Neuronal stem cell (in vitro differentiated cells): ENCODE data around the gene PPP1R3D.
"Not testable (repeated sequence)": the region's sequence is repeated elsewhere in the genome, so short reads cannot be mapped to it uniquely, and the experiment has no call there.

Experiments
- DNase-seq: peaks from one replicate; pipeline ENCODE4 v3.0.0-alpha.2; 2013; ENCODE audit warnings: low spot score
- H2AFZ ChIP-seq: one replicate; pipeline ENCODE4 v1.6.1; 2013; ENCODE audit warnings: mild to moderate bottlenecking, low read length, inconsistent platforms
- H2AK5ac ChIP-seq: 2 replicates; pipeline ENCODE4 v1.6.1; 2013; ENCODE audit warnings: low read depth, mild to moderate bottlenecking, inconsistent platforms, low read length, moderate library complexity, mixed read lengths
- H2BK120ac ChIP-seq: 2 replicates; pipeline ENCODE4 v1.6.1; 2013; ENCODE audit warnings: low read depth, mild to moderate bottlenecking, inconsistent platforms, low read length, moderate library complexity, mixed read lengths
- H2BK12ac ChIP-seq: one replicate; pipeline ENCODE4 v1.6.1; 2013; ENCODE audit warnings: low read length, inconsistent platforms
- H2BK15ac ChIP-seq: 2 replicates; pipeline ENCODE4 v1.6.1; 2013; ENCODE audit warnings: mild to moderate bottlenecking, low read length, inconsistent platforms, mixed read lengths
- H2BK5ac ChIP-seq: one replicate; pipeline ENCODE4 v1.6.1; 2013; ENCODE audit warnings: inconsistent platforms, mild to moderate bottlenecking, low read length, moderate library complexity
- H3K14ac ChIP-seq: one replicate; pipeline ENCODE4 v1.6.1; 2013; ENCODE audit warnings: low read length, inconsistent platforms
- H3K18ac ChIP-seq: 2 replicates; pipeline ENCODE4 v1.6.1; 2013; ENCODE audit warnings: low read length, inconsistent platforms
- H3K23ac ChIP-seq: 2 replicates; pipeline ENCODE4 v1.6.1; 2013; ENCODE audit warnings: low read depth, mild to moderate bottlenecking, mixed read lengths, low read length, inconsistent platforms; ENCODE audit not compliant: poor library complexity
- H3K27ac ChIP-seq: replicated peaks from 3 replicates; pipeline ENCODE4 v1.5.1; 2013; ENCODE audit warnings: low read length, inconsistent platforms
- H3K27me3 ChIP-seq, 3 experiments: 2 replicates each; pipeline ENCODE4 v1.6.1; 2013; ENCODE audit warnings: low read length in 3 of 3, mild to moderate bottlenecking in 2 of 3, inconsistent platforms in 1 of 3, low read depth in 1 of 3, mixed read lengths in 1 of 3, moderate library complexity in 1 of 3; ENCODE audit not compliant: control insufficient read depth in 3 of 3, insufficient read depth in 3 of 3
- H3K36me3 ChIP-seq, 2 donors: replicated peaks in 1 of 2; 2 replicates each; pipeline ENCODE4 v1.6.1; 2013; ENCODE audit warnings: low read length in 2 of 2; ENCODE audit not compliant: control insufficient read depth in 2 of 2, insufficient read depth in 2 of 2
- H3K4ac ChIP-seq: 2 replicates; pipeline ENCODE4 v1.6.1; 2013; ENCODE audit warnings: inconsistent platforms, mild to moderate bottlenecking, low read length, moderate library complexity
- H3K4me1 ChIP-seq, 2 donors: 1 replicate in 1 of 2; 2 replicates in 1 of 2; pipeline ENCODE4 v1.6.1; 2013; ENCODE audit warnings: low read length in 2 of 2, low read depth in 1 of 2; ENCODE audit not compliant: control insufficient read depth in 2 of 2, insufficient read depth in 1 of 2
- H3K4me2 ChIP-seq: one replicate; pipeline ENCODE4 v1.6.1; 2013; ENCODE audit warnings: mild to moderate bottlenecking, low read length, inconsistent platforms; ENCODE audit not compliant: insufficient read depth, poor library complexity, severe bottlenecking
- H3K4me3 ChIP-seq, 2 donors: 2 replicates each; pipeline ENCODE4 v1.5.1; 2013; ENCODE audit warnings: low read length in 2 of 2, mild to moderate bottlenecking in 2 of 2, inconsistent platforms in 1 of 2, moderate library complexity in 1 of 2
- H3K79me1 ChIP-seq: one replicate; pipeline ENCODE4 v1.6.1; 2013; ENCODE audit warnings: low read depth, mild to moderate bottlenecking, inconsistent platforms, low read length, moderate library complexity
- H3K9ac ChIP-seq: one replicate; pipeline ENCODE4 v1.6.1; 2013; ENCODE audit warnings: mild to moderate bottlenecking, low read depth, low read length, inconsistent platforms; ENCODE audit not compliant: poor library complexity
- H3K9me3 ChIP-seq, 2 donors: replicated peaks in 1 of 2; 2 replicates each; pipeline versions ENCODE3 to v1.6.1; 2013; ENCODE audit warnings: low read length in 2 of 2, mild to moderate bottlenecking in 2 of 2, inconsistent platforms in 1 of 2, low read depth in 1 of 2, mixed read lengths in 1 of 2, moderate library complexity in 1 of 2; ENCODE audit not compliant: control insufficient read depth in 2 of 2, insufficient read depth in 1 of 2
- H4K8ac ChIP-seq: one replicate; pipeline ENCODE4 v1.6.1; 2013; ENCODE audit warnings: low read depth, mild to moderate bottlenecking, inconsistent platforms, low read length, moderate library complexity
- H4K91ac ChIP-seq: one replicate; pipeline ENCODE4 v1.6.1; 2013; ENCODE audit warnings: low read length, low read depth, mild to moderate bottlenecking, inconsistent platforms; ENCODE audit not compliant: poor library complexity
- WGBS, 2 donors: extraction: QIAGEN DNeasy Blood & Tissue Kit; methylation state at CpG; one replicate each; pipeline ENCODE4 v1.1.7; 2013; ENCODE audit warnings: missing lambda C conversion rate in 2 of 2, mixed read lengths in 1 of 2; ENCODE audit not compliant: insufficient read length in 2 of 2, insufficient replicate concordance in 1 of 2; ENCODE audit errors: extremely low coverage in 2 of 2; 5-methylcytosine and 5-hydroxymethylcytosine counted together

PPP1R3D gene

GRCh38 chr20:59895908-59896307, 44.2 kb downstream of the PPP1R3D start:
- Histone ChIP-seq H3K18ac (no peak overlapping the region), H3K14ac (no peak overlapping the region), H3K4ac (no peak overlapping the region), H3K27ac (no peak overlapping the region), H3K9me3 (no peaks in the 10 kb centered on the region), H2BK120ac (no peak overlapping the region), H3K4me2 (no peak overlapping the region), H3K79me1 (no peaks in the 10 kb centered on the region), H3K4me1 (no peaks in the 10 kb centered on the region), H4K8ac (no peak overlapping the region), H2BK5ac (no peak overlapping the region), H4K91ac (no peak overlapping the region), H3K9ac (no peak overlapping the region), H3K27me3 (peaks cover 0 to 28% (median 0%) of the 10 kb centered on the region in 3 experiments), H2AFZ (no peak overlapping the region), H2BK15ac (no peak overlapping the region), H3K4me3 (no peak overlapping the region), H3K23ac (no peak overlapping the region), H3K36me3 (no peaks in the 10 kb centered on the region), H2AK5ac (no peak overlapping the region), H2BK12ac (no peak overlapping the region)
- no peak for DNase-seq
- no CpG with 5 or more reads among the region's 1 CpG for WGBS, 2 donors

DNA sequence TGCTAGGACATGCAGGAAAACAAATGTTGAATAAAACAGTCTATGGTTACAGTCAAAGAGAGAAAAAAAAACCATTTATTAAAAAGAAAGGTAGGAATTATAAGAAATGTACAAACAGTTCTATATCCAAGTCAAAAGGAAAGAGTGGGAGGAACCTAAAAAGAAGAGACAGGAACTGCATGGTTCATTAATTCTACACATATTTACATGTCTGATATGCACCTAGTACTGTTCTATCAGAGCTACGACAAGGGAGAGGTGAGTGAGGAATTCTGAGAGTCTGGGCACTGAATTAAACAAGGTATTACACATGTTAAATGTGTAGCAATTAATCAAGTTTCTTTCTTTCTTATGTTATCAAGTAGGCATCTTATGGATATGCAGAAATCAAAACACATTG, 48.5 kb downstream of the PPP1R3D start:
- no peaks in the 10 kb centered on the region for H3K79me1 ChIP-seq
- no peak overlapping the region for H3K4me2 ChIP-seq
- peaks cover 0 to 18% (median 0%) of the 10 kb centered on the region in 3 experiments for H3K27me3 ChIP-seq
- no peak overlapping the region for H3K23ac ChIP-seq
- no peak overlapping the region for H2BK15ac ChIP-seq
- H4K91ac ChIP-seq: no peak overlapping the region
- H3K4me3 ChIP-seq: no peak overlapping the region
- H2BK5ac ChIP-seq: no peak overlapping the region
- no peak overlapping the region for H2BK120ac ChIP-seq
- H3K4me1 ChIP-seq: no peaks in the 10 kb centered on the region
- H3K9me3 ChIP-seq: no peaks in the 10 kb centered on the region
- no peak overlapping the region for H3K4ac ChIP-seq
- H4K8ac ChIP-seq: no peak overlapping the region
- no CpG with 5 or more reads among the region's 1 CpG for WGBS, 2 donors
- H2AK5ac ChIP-seq: no peak overlapping the region
- H2BK12ac ChIP-seq: no peak overlapping the region
- H3K18ac ChIP-seq: no peak overlapping the region
- H3K9ac ChIP-seq: no peak overlapping the region
- H3K36me3 ChIP-seq: no peaks in the 10 kb centered on the region
- no peak overlapping the region for H2AFZ ChIP-seq
- DNase-seq: no peak
- no peak overlapping the region for H3K27ac ChIP-seq
- H3K14ac ChIP-seq: no peak overlapping the region

GRCh38 chr20:59890035-59890434, 50.1 kb downstream of the PPP1R3D start:
- H3K36me3 ChIP-seq, DNase-seq, H3K79me1 ChIP-seq, H3K4me1 ChIP-seq, H2BK15ac ChIP-seq, H2AFZ ChIP-seq, H2BK12ac ChIP-seq, H3K14ac ChIP-seq, H2BK120ac ChIP-seq, H3K27ac ChIP-seq, H3K4me2 ChIP-seq, H2AK5ac ChIP-seq, H3K4me3 ChIP-seq, H3K9me3 ChIP-seq, H3K23ac ChIP-seq, H3K9ac ChIP-seq, H3K4ac ChIP-seq, H2BK5ac ChIP-seq, H4K8ac ChIP-seq, H3K18ac ChIP-seq, H4K91ac ChIP-seq: not testable (repeated sequence)
- WGBS, 2 donors: no CpG with 5 or more reads among the region's 2 CpGs
- peaks cover 0 to 18% (median 0%) of the 10 kb centered on the region in 3 experiments for H3K27me3 ChIP-seq

- DNase-seq: no peak
- no peaks in the 10 kb centered on the region for H3K4me1 ChIP-seq
- no peak overlapping the region for H2BK12ac ChIP-seq
- H3K4ac ChIP-seq: no peak overlapping the region
- H3K14ac ChIP-seq: no peak overlapping the region
- H2AFZ ChIP-seq: no peak overlapping the region
- no peak overlapping the region for H3K9ac ChIP-seq
- no peak overlapping the region for H3K27ac ChIP-seq
- H3K4me2 ChIP-seq: no peak overlapping the region
- H3K79me1 ChIP-seq: no peaks in the 10 kb centered on the region
- no peak overlapping the region for H4K91ac ChIP-seq
- no peak overlapping the region for H2BK15ac ChIP-seq
- peaks cover 0 to 3% (median 0%) of the 10 kb centered on the region in 3 experiments for H3K27me3 ChIP-seq
- WGBS, 2 donors: 100% methylated on average over 1 of the region's 1 CpG; no CpG with 5 or more reads in 1 of the 2 donors
- H2BK5ac ChIP-seq: no peak overlapping the region
- H3K36me3 ChIP-seq: no peaks in the 10 kb centered on the region
- no peaks in the 10 kb centered on the region for H3K9me3 ChIP-seq
- no peak overlapping the region for H3K4me3 ChIP-seq
- H2BK120ac ChIP-seq: no peak overlapping the region
- H3K23ac ChIP-seq: no peak overlapping the region
- H4K8ac ChIP-seq: no peak overlapping the region
- no peak overlapping the region for H3K18ac ChIP-seq
- H2AK5ac ChIP-seq: no peak overlapping the region
Observed at GRCh38 chr20:59888050-59888449, 52.1 kb downstream of the PPP1R3D start.
